Stimulated activated CD8-positive, alpha-beta memory T cell treated with anti-CD3 and anti-CD28 coated beads, Interleukin-7, amount 100 ng/mL, for 4 hours (primary cell): ENCODE results near the gene SLC33A1.

Experiments used
- DNase-seq, 2 donors: peaks; one replicate each; pipeline ENCODE4 v3.0.0-alpha.2; 2020; ENCODE audit warnings: low read depth in 2 of 2

The SLC33A1 gene

DNA sequence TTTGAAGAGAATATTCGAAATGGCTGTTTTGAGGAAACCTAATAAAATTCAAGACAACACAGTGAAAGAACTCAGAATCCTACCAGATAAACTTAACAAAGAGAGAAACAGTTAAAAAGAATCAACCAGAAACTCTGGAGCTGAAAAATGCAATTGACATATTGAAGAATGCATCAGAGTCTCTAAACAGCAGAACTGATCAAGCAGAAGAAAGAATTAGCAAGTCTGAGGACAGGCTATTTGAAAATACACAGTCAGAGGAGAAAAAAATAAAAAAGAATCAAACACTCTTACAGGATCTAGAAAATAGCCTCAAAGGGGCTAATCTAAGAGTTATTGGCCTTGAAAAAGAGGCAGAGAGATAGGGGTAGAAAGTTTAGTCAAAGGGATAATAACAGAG is 61.7 kb downstream of the SLC33A1 start:
- DNase-seq = no peak

DNA sequence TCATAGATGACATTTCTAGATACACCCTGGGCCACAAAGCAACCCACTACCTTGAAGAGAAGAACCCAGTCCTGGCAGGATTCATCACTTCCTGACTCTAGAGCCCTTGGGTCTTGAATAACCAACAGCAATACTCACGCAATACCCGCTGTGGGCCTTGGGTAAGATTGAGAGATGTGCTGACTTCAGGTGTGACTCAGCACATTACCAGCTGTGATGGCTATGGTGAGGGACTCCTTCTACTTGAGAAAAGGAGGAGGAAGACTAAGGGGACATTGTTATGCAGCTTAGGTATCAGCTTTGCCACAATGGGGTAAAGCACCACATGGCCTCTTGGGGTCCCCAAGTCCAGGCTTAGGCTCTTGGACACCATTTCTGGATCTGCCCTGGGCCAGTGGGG is 63.0 kb downstream of the SLC33A1 start:
- DNase-seq = no peak

DNA sequence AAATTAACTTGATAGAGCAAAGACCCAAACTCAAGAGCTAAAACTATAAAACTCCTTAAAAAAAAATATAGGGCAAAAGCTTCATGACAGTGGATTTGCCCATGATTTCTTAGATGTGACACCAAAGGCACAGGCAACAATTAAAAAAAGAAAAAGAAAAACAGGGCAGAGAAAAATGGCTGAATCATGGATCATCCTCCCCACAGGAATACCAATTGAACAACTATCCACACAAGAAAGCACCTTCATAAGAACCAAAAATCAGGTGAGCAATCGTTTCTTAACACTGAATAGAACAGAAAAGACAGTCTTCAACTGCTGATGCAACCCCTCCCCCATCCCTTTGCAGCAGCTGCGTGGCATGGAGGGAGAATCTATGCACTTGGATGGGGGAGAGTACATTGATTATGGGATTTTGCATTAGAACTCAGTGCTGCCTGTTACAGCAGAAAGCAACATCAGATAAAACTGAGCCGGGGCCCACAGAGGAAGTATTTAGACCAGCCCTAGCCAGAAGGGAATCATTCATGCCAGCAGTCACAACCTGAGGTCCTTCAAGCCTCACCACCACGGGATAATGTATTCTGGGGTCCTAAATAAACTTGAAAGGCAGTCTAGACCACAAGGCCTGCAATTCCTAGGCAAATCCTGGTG is 63.8 kb downstream of the SLC33A1 start:
- DNase-seq = no peak

DNA sequence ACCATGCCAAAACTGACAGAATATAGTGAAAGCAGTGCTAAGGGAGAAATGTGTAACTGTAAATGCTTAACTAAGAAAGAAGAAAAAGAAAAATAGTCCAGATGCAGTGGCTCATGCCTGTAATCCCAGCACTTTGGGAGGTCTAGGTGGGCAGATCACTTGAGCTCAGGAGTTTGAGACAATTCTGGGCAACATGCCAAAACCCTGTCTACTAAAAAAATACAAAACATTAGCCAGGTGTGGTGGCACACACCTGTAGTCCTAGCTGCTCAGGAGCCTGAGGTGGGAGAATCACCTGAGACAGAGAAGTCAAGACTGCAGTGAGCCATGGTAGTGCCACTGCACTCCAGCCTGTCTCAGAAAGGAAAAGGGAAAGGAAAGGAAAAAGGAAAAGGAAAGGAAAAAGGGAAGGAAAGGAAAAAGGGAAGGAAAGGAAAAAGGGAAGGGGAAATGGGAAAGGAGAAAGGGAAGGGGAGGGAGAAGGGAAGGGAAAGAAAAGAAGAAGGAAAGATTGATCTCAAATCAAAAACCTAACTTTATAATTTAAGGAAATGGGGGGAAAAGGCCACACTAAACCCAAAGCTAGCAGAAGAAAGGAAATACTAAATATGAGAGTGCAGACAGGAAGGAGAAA is 68.4 kb downstream of the SLC33A1 start:
- no peak for DNase-seq

DNA sequence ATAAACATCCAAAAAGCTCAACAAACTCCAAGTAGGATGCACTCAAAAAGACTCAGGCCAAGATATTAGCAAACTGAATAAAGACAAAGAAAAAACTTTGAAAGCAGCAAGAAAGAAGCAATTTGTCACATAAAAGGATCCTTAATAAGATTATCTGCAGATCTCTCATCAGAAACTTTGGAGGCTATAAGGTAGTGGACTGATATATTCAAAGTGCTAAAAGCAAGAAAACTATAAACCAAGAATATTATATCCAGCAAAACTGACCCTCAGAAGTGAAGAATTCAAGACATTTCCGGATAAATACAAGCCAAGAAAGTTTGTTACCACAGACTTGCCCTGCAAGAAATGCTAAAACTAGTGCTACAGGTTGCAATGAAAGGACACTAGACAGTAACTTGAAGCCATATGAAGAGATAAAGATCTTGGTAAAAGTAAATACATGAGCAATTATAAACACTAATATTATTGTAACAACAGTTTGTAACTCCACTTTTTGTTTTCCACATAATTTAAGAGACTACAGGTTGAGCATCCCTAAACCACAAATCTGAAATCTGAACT is 71.8 kb downstream of the SLC33A1 start:
- DNase-seq = no peak

DNA sequence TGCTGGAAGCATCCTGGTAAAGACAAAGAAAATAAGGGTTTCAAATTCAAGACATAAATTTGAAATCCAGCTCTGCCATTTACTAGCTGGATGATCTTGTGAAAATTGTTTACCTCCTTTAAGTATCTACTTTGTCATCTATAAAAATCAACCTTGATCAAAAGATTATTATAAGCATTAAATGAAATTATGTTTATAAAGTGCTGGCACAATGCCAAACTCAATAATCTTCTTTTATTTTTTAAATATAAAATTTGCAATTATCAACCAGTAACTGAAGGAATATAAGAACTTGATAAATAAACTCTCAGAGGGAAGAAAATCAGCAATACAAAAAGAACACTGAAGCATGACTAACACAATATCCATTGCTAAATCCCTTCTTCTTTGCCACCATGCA is 73.9 kb downstream of the SLC33A1 start:
- no peak for DNase-seq

DNA sequence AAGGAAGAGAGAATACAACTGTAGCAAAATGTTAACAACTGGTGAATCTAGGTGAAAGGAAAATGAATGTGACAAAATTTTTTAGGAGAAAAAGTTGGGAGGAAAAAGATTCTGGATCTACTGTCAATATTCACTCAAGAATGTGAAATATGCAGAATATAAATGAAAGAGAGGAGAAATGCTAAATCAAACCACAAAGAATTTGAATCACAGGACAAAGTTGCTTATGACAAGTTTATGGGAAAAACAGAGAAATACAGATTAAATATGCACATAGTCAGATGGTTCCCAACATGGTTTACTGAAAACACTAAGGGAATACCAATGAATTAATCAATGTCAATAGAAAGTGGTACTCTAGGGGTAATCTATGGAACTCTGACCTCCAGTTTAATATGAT is 75.8 kb downstream of the SLC33A1 start:
- no peak for DNase-seq

DNA sequence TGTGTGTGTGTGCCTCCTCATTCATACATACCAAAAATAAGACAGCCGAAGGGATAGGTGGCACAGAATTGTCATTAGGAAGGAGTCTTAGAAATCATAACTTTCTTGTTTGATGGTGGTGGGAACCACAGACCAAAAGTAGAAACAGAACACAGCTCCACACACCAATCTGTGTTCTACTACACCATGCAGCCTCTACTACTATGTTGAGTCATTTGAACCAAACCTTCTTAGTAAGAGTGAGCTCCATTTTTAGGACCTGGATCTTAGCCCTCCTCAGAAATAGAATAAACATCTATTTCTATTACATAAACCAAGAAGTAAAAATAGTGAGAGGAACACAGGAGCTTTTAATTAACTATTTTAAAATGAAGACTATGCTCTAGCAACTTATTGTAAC is 81.4 kb downstream of the SLC33A1 start:
- no peak for DNase-seq

DNA sequence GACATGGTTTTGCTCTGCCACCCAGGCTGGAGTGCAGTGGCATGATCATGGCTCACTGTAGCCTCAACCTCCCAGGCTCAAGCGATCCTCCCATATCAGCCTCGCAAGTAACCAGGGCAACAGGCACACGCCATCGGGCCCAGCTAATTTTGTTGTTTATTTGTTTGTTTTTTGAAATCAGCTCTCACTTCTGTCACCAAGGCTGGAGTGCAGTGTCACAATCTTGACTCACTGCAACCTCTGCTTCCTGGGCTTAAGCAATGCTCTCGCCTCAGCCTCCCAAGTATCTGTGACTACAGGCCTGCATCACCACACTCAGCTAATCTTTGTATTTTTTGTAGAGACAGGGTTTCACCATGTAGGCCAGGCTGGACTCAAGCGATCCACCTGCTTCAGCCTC is 83.1 kb downstream of the SLC33A1 start:
- DNase-seq = no peak
